ENCODE results near the gene KIF25.

DNA sequence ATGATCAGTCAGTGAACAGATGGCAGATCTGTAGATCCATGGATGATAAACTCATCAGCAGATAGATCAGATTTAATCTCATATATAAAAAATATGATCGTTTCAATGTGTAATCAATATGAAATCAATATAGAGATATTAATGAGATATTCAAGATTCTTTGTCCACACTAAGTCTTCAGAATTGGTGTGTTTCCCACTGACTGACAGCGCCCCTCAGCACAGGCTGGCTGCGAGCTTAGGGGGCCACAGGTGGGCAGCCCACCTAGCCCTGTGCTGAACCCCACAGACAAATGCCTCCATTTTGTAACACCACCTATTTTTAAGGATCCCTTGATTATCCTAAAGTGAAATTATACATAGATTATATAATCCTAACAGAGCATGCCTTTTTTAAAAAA lies 49.2 kb downstream of the KIF25 start:
- TF ChIP-seq YY1 (IDR thresholded peaks at IDR 0.05; ENCODE audit: insufficient read depth, insufficient read length) (no peak), SUZ12 (IDR thresholded peaks at IDR 0.05; ENCODE audit: extremely low read depth, insufficient read depth, insufficient read length) (no peak)

Measured in NT2/D1 (cell line).